Inflammatory macrophage treated with lipopolysaccharide for 1 hour (primary cell): ENCODE measurements around the gene PGS1.

Experiments
- DNase-seq, 2 donors: peaks; one replicate each; pipeline ENCODE4 v3.0.0-alpha.2; 2020 to 2022

Gene PGS1

GRCh38 chr17:78390241-78391050, 12.0 kb downstream of the PGS1 start:
- DNase-seq = peak in 1 of 2 donors; percentile 37

- DNase-seq = no peak
Observed at GRCh38 chr17:78391051-78391431, 12.6 kb downstream of the PGS1 start.

DNA sequence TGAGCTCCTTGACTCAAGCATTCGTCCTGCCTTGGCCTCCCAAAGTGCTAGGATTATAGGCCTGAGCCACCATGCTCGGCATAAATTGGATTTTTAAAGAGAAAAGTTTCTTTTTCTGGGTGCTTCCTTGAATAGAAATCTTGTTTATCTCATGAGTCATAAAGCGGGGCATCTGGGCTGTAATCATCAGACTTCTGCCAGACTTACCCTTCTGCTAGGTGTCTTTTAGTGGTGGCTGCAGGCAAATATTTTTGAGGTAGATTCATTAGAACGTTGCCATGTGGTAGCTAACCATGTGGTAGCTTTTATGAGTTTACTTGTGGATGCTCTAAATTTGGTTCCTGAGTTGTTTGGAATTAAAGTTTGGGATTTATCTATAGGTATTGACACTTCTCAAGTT, 13.4 kb downstream of the PGS1 start:
- no peak for DNase-seq

DNA sequence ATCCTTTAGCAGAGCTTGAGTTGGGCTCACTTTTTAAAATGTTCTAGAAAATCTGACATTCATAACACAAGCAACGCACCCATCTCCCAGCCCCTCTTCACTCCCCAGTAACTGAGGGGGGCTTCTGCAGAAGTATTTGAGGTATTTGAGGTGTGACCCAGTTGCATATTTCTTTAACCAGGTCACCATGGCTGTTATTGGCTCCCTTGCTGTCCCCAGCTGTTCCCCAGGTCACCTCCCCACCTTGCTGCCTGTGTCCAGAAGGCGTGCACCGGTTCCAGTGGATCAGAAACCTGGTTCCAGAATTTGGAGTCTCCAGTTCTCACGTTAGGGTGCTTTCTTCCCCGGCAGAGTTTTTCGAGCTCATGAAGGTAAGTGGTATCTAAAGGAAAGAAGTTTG, 13.8 kb downstream of the PGS1 start:
- DNase-seq = no peak

DNA sequence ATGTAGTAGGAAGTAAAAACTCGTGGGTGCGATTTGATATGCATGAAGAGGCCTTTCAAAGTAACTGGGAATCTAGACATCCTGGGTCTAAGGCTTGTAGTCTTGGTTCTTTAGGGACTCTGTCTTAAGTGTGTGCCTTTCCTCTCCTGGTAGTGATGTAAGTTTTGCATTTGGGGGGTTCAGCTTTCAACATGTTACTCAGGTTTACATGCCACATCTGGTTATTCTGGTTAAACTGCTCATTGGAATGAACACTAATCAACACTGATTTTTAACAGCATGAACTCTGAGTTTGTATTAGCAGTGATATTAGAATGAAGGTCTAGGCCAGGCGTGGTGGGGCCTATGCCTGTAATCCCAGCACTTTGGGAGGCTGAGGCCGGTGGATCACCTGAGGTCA, 15.1 kb downstream of the PGS1 start:
- DNase-seq = no peak

DNA sequence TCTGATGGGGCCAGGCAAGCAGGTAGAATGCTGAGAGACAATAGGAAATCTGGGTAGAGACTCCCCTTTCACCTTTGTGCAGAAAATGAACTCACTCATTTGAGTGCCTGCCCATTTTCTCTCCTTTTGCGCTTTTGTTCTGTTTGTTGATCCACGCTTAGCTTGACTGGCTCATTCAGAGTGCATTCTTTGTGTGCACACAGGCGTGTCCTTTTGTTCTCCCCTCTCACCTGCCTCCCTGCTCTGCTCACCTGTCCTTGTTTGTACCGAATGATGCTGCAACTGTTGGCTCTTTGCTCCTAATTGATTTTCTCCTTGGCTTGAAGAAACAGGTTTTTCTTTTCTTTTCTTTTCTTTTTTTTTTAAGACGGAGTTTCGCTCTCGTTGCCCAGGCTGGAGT, 15.8 kb downstream of the PGS1 start:
- no peak for DNase-seq

GRCh38 chr17:78395155-78395554, 16.7 kb downstream of the PGS1 start:
- no peak for DNase-seq

DNA sequence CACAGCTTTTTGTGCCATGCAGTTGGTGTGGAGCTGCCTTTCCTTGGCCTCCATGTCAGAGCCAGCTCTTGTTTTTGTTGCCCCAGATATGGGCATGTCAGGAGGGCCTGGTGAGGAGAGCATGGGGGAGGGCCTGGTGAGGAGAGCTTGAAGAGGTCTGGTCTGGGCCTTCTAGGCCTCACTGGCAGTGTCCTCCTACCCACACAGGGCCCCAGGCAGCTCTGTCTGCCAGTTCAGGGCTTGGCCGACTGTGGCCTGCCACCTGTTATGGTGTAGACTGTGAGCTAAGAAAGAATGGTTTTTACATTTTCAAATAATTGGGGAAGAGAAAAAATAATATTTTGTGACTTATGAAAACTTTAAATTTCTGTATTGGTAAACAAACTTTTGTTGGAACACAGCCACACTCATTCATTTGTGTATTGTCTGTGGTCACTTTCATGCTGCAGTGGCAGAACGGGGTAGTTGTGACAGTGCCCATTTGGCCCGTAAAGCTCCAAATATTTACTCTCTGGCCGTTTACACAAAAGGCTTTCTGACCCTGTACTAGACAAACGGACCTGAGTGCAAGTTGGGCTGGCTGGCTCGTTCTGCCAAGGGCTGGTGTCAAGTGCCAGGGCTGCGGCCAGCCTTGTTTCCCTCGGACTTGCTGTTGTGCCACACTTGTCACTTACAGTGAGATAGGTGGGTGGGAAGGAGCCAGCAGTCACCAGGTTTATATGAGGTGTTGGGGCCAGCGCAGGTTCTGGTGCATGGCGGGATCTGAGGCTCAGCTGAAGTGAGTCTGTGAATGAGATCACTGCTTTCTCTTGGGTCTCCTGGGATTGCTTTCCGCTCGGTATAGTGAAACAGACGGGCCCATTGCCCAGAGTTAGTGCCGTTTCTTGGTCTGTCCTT, 18.2 kb downstream of the PGS1 start:
- DNase-seq = no peak

DNA sequence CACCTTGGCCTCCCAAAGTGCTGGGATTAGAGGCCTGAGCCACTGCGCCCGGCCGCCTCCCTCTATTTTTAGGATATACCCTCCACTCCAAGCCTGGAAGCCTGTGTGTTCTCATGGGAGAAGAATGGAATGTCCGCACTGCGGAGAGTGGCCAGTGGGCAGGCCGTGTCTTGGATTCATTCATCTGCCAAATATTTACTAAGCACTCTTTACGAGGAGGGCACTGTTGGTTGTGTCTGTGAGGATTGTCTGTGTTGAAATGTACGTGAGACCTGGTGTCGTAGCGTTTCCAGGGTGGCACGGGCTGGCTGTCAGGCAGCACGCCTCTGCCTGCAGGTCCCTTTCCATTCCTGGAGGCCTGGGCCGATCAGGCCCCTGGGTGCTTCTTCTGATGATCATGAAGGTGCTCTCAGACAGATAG, 19.2 kb downstream of the PGS1 start:
- no peak for DNase-seq

- DNase-seq = no peak
Observed at GRCh38 chr17:78398390-78398789, 19.9 kb downstream of the PGS1 start.

- DNase-seq = no peak
Observed at GRCh38 chr17:78399028-78399692, 20.7 kb downstream of the PGS1 start.

DNA sequence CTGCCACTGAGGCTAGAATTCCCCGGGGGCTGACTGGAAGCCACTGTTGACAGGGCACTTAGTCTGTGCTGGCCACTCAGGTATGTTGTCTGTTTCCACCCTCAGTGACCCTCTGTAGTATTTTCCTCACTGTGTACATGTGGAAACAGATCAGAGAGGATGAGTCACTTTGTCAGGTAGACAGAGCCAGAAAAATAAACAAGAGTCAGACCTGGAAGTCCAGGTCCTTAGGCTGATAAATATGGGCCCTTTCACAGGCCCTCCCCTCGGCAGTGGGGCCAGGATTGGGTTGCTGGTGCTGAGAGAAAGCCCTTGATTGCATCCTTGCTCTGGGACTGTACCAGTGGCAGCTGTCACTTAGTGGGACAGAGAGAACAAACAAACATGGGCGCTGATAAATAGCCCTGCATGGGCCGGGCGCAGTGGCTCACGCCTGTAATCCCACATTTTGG, 21.3 kb downstream of the PGS1 start:
- DNase-seq = no peak

DNA sequence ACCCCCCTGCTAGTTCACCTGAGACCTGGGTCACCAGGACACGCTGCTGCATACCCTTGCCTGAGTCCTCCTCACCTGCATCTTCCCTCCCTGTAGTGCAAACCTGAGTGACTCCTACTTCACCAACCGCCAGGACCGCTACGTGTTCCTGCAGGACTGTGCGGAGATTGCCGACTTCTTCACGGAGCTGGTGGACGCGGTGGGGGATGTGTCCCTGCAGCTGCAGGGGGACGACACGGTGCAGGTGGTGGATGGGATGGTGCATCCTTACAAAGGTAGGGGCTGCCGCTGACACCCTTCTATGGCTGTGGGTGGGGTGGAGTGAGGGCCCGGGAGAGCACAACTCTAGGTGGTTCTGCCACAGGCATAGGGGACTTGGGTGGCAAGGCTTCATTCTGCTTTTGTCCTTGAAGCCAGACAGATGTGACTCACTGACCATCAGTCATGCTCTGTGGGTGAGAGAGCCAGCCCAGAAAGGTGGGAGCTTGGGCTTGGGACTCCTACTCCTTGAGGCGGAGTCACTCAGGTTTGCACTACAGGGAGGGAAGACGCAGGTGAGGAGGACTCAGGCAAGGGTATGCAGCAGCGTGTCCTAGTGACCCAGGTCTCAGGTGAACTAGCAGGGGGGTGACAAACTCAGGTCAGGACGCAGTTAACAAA, 22.3 kb downstream of the PGS1 start:
- no peak for DNase-seq

- DNase-seq = no peak
Observed at GRCh38 chr17:78401246-78401645, 22.8 kb downstream of the PGS1 start.

- DNase-seq = no peak
Observed at GRCh38 chr17:78401891-78402290, 23.4 kb downstream of the PGS1 start.

GRCh38 chr17:78403822-78404221, 25.4 kb downstream of the PGS1 start:
- no peak for DNase-seq

- DNase-seq = no peak
Observed at GRCh38 chr17:78406396-78406795, 27.9 kb downstream of the PGS1 start.

- DNase-seq = no peak
Observed at GRCh38 chr17:78406920-78407319, 28.5 kb downstream of the PGS1 start.

DNA sequence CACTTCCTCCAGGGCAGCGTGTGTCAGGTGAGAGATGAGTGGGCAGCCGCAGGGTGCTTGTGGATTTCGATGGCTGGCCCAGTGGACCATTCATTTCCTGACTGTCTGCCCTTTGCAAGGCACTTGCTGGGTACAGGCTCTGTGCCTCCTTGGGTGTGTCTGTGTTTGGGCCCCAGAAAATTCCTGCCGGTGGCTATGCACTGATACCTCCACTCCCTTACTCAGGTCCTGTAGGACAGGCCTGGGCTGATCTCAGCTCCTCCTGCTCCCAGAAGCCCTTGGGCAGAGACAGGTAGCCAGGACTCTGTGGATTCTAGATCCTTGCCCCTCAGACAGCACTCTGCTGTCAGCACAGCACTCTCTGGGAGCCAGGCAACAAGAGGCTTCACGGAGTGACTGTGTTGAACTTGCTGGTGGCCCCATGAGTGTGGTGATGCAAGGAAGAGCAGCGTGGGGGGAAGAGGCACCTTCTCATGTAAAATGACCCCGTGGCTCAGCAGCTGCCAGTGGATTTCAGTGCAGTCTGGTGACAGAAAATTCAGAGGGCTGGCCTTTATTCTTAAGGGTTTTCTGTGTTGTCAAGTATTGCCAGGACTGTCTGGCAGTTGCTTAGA, 29.0 kb downstream of the PGS1 start:
- DNase-seq = peak in 1 of 2 donors; percentile 72

- no peak for DNase-seq
Observed at GRCh38 chr17:78408476-78409050, 30.1 kb downstream of the PGS1 start.

- no peak for DNase-seq
Observed at GRCh38 chr17:78409191-78409928, 30.9 kb downstream of the PGS1 start.
